HG02981 (cell line): Measurements from ENCODE around the gene KIRREL2.

Source experiments
- ATAC-seq: cut with Tn5 transposase; IDR thresholded peaks from one replicate; pipeline ENCODE4 v1.9.1; 2021; ENCODE audit warnings: mild to moderate bottlenecking, moderate library complexity; ENCODE audit not compliant: unreplicated experiment

KIRREL2 gene

GRCh38 chr19:35844482-35845214, 12.1 kb upstream of the KIRREL2 start:
- no peak for ATAC-seq

- no peak for ATAC-seq
These were observed 11.3 kb upstream of the KIRREL2 start for GRCh38 chr19:35845215-35846037.

- no peak for ATAC-seq
These were observed 10.6 kb upstream of the KIRREL2 start for GRCh38 chr19:35846038-35846668.

GRCh38 chr19:35847911-35848310, 8.8 kb upstream of the KIRREL2 start:
- ATAC-seq, result no peak

GRCh38 chr19:35848486-35848885, 8.2 kb upstream of the KIRREL2 start:
- no peak for ATAC-seq

GRCh38 chr19:35848919-35849505, 7.7 kb upstream of the KIRREL2 start:
- no peak for ATAC-seq

- ATAC-seq, result no peak
These were observed 5.3 kb upstream of the KIRREL2 start for GRCh38 chr19:35851213-35852028.

GRCh38 chr19:35852029-35852780, 4.5 kb upstream of the KIRREL2 start, which contains the start of gene NPHS1:
Gene NPHS1 (minus strand): TSS chr19:35852504. CDS start chr19:35851837, 667 bp downstream.
- ATAC-seq, result no peak

GRCh38 chr19:35853038-35853756, 3.5 kb upstream of the KIRREL2 start:
- no peak for ATAC-seq

GRCh38 chr19:35858311-35858710, 1.6 kb downstream of the KIRREL2 start:
- ATAC-seq, result no peak

- no peak for ATAC-seq
These were observed 2.7 kb downstream of the KIRREL2 start for GRCh38 chr19:35859414-35859813.

GRCh38 chr19:35860436-35860817, 3.7 kb downstream of the KIRREL2 start:
- no peak for ATAC-seq

GRCh38 chr19:35860818-35861639, 4.3 kb downstream of the KIRREL2 start:
- no peak for ATAC-seq

GRCh38 chr19:35861640-35862160, 5.0 kb downstream of the KIRREL2 start:
- ATAC-seq, result no peak

- no peak for ATAC-seq
These were observed 5.8 kb downstream of the KIRREL2 start for GRCh38 chr19:35862528-35862927.

GRCh38 chr19:35863018-35863417, 6.3 kb downstream of the KIRREL2 start:
- ATAC-seq, result no peak

- no peak for ATAC-seq
These were observed 11.6 kb downstream of the KIRREL2 start, which contains the start of gene APLP1 for GRCh38 chr19:35868172-35868822. Gene APLP1 (plus strand): TSS chr19:35868574. CDS start chr19:35868637, 63 bp downstream.
